NCI-H2227 treated with DMSO at 0.1 percent for 48 hours (cell line): ENCODE data around the gene HNRNPLL.
"Not testable (repeated sequence)": the region's sequence is repeated elsewhere in the genome, so short reads cannot be mapped to it uniquely, and the experiment has no call there.

Experiments used
- DNase-seq: peaks from one replicate; lab custom pipeline; 2025; lab: John Stamatoyannopoulos, UW

HNRNPLL gene

DNA sequence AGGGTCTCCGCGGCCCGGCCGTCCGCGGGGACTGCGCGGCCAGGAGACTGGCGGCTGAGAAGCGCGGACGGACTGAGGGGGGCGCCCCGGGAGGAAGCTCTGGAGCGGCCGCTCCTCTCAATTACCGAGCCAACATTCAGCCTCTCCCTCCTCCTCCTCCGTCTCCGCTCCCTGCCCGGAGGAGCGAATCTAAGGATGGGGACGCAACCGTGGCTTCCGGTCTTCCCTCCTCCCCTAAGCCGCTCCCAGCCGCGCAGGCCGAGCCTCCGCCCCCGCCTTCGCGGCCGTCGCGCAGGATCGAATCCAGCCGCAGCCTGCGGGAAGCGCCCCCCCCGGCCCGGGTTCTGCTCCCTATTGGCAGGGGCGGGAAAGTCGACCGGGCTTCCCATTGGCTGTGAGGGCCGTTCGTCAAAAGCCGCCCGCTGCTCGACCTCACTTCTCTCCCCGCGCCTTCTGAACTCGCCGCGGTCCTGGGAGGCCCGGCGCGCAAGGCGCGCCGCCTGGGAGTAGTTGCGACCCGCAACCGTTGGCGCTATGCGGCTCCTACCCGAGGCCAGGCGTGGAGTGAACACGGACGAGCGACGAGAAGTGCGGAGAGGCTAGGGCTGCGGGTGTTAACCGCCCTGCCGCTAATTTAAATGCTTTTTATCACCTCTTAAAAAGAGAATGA is at the start of gene HNRNPLL:
HNRNPLL (minus strand) TSS at position 197 of the 670 bp plus-strand sequence. CDS start 302 bp downstream, outside the sequence.
- DNase-seq = peak; percentile 96

DNA sequence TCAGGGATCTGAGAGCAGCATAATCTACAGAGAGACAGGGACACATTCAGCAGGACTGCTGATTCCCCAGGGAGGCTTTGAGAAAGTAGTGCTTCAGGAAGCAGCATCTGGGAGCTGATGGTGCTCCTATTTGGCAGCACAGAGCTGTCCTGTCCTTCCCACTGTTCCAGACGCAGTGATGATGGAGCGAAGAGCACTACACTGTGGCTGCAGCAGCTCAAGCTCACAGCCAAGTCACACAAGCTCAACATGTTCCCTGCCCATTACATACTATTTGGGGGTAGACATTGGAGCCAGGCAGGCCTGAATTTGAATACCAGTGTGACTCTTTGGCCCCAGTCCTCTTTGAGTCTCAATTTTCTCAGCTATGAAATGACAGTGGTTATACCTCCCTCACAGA is 48.0 kb upstream of the HNRNPLL start:
- DNase-seq = no peak

DNA sequence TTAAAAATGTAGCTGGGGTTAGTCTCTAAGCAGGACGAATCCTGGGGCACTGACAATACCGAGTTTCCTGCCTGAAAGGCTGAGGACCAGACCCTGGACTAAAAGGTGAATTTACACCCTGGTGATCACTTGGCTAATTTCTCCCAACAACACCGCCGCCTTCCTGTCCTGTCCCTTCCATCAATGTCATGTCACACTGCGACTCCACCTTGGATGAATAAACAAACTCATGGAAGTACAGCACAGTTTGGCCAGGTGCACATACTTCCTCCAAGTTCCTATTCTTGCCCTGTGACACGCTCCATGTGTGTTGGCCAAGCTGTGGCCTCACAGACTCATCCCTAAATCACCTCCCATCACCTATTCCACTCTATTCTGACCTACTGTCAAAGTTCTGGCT is 47.3 kb upstream of the HNRNPLL start:
- DNase-seq = no peak

DNA sequence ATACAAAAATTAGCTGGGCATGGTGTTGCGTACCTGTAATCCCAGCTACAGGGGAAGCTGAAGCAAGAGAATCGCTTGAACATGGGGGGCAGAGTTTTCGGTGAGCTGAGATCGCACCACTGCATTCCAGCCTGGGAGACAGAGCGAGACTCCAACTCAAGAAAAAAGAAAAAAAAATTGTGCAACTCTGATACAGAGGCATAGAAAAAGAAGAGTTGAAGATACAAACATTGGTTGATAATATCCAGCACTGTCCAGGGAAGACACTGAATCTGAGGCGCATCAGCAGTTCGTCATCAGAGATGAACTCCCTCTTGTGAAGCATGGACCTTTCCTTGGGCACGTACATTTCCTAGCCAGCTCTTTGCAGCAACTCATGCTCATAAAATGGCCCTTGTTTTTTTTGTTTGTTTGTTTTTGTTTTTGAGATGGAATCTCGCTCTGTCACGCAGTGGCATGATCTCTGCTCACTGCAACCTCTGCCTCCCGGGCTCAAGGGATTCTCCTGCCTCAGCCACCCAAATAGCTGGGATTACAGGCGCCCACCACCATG is 46.5 kb upstream of the HNRNPLL start:
- DNase-seq = no peak

DNA sequence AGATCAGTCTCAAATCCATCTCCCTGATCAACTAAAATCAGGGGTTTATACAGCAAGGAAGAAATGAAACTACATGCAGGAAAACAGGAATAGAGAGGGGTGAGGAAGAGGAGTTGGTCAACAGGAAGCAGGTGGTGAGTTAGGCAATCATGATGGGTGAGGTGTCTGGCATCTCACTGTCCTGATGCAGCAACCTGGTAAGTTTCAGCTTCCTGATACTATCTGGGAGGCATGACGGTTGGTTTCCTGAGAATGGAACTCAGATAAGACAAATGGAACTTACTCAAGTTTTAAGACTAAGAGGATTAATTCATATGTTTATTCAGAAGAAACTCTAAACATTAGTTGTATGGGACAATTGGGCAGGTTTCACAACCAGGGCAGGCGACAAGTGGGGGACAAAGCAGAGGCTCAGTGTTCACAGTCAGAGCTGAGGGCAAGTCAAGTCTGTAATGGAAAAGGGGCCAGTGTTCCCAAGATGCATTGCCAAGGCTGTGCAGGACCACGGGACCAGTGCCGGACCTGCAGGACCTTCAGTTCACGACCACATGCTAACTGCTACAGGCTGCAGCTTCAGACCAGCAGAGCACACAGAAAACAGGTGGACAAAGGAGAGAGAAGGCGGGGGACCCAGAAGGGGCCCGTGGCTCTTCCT is 45.5 kb upstream of the HNRNPLL start:
- DNase-seq = no peak

DNA sequence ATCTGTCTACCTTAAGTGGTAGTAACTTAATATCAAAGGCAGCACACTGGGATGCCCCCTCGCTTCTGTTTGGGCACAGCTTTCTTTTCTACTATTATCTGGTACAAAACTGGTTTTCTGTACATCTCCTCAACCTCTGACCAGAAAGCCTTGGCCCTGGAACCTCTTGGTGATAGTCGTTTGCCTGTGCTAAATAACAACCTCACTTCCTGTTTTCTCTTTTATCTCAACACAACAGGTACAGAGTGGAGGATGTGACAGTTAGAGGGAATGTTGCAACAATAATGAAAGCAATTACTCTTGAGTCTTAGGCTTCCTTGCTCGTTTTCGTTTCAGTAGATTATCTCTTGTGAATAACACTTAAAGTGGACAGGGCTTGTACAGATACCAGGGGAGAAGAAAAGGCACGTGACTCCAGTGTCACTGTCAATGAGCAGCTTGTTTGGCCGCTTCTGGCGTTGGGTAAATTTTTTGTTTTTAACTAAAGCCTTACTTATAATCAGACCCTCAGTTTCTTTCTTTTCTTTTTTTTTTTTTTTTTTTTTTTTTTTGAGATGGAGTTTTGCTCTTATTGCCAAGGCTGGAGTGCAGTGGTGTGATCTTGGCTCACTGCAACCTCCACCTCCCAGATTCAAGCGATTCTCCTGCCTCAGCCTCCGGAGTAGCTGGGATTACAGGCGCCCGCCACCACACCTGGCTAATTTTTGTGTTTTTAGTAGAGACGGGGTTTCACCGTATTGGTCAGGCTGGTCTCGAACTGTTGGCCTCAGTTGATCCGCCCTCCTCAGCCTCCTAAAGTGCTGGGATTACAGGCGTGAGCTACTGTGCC is 41.2 kb upstream of the HNRNPLL start:
- not testable (repeated sequence) for DNase-seq

DNA sequence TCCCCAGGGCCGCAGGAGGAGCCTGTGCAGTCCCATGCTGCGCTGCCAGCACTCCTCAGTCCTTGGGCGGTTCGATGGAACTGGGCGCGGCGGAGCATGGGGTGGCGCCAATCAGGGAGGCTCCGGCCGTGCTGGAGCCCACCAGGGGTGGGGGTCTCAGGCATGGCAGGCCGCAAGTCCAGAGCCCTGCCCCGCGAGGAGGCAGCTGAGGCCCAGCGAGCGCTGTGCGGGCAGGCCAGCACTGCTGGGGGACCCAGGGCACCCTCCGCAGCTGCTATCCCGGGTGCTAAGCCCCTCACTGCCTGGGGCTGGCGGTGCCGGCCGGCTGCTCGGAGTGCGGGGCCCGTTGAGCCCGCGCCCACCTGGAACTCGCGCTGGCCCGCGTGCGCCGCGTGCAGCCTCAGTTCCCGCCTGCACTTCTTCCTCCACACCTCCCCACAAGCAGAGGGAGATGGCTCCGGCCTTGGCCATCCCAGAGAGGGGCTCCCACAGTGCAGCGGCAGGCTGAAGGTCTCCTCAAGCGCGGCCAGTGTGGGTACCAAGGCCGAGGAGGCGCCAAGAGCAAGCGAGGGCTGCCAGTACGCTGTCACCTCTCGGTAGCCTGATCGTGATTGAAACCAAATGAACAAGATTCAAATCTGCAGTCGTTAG is 40.4 kb upstream of the HNRNPLL start:
- DNase-seq = no peak

- not testable (repeated sequence) for DNase-seq
Observed at GRCh38 chr2:38642373-38643017, 39.8 kb upstream of the HNRNPLL start.

GRCh38 chr2:38636069-38636468 is 33.3 kb upstream of the HNRNPLL start:
- DNase-seq = no peak

GRCh38 chr2:38635139-38635538 is 32.4 kb upstream of the HNRNPLL start:
- no peak for DNase-seq

- no peak for DNase-seq
Observed at GRCh38 chr2:38634684-38635083, 32.0 kb upstream of the HNRNPLL start.

GRCh38 chr2:38633895-38634294 is 31.2 kb upstream of the HNRNPLL start:
- DNase-seq = no peak

DNA sequence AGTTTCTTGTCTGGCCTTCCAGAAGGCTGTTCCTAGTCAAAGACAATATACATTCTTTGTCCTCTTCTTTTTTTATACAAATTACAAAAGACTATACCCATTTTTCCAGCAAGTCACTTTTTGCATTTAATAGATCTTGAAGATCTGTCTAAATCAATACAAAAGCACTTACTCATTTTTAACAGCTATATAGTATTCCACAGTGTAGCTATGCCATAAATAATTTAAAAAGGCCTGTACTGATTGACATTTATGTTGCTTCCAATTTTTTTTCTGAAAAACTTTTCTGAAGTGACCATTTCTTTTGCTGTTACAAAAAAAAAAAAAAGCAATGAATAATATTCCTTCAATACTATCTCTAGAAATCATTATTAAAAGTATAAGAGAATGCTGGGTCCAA is 30.3 kb upstream of the HNRNPLL start:
- no peak for DNase-seq

DNA sequence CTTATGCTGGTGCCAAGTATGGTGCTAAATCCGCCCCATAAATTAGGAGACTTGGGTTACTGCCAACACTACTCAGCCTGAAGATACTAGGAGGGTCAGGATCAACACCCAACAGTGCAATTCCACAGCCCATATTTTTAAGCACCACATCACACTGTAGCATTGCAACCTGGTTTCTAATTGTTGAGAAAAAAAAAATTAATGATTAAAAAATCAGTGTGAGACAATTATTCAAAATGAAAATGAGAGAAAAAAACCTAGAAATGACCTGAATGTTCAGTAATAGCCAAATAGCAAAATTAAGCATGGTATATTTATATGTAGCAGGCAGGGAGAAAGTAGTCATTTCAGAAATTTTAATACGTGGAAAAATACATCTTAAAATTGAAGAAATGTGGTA is 29.2 kb upstream of the HNRNPLL start:
- no peak for DNase-seq

DNA sequence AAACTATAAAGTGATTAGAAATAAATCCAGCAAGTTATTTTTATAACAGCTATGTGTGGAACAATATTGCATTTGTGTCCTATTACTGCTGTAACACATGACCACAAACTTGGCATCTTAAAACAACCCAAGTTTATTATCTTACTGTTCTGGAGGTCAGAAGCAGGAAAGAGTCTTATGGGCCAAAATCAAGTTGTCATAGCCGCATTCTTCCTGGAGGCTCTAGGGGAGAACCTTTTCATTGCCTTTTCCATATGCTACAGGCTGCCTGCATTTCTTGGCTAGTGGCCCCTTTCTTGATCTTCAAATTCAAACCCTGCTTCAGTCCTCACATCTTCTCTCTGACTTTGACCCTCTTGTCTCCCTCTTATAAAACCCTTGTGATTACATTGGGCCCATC is 27.0 kb upstream of the HNRNPLL start:
- no peak for DNase-seq

- DNase-seq = no peak
Observed at GRCh38 chr2:38627391-38627790, 24.7 kb upstream of the HNRNPLL start.

- DNase-seq = no peak
Observed at GRCh38 chr2:38626326-38627035, 23.8 kb upstream of the HNRNPLL start.

DNA sequence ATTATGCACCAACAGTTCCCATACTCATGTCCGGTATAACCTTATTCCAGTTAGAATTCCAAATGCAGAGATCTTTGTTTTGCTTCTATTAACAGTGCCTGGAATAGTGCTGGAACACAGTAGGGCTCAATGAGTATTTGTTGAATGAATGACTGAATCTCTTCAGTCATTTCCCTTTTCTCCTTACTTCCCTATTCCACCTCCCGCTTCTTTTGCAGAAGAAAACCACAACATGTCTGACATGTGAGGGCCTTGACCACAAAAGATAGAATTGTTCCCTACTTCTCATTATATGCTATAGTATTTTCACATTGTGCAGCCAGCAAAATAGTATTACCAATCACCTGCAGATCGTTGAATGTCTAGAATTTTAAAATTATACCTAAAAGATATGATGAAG is 19.5 kb upstream of the HNRNPLL start:
- no peak for DNase-seq

- no peak for DNase-seq
Observed at GRCh38 chr2:38621018-38621417, 18.3 kb upstream of the HNRNPLL start.

GRCh38 chr2:38620282-38620977 is 17.7 kb upstream of the HNRNPLL start:
- DNase-seq = no peak
